Trophoblast cell (in vitro differentiated cells and primary cell): ENCODE data around the gene RPUSD2.

Experiments
- DNase-seq, 2 donors: peaks; one replicate each; pipeline ENCODE4 v3.0.0-alpha.2; 2016
- H2AFZ ChIP-seq: 2 replicates; pipeline ENCODE4 v1.6.1; 2013; ENCODE audit warnings: low read length, moderate library complexity, mild to moderate bottlenecking; ENCODE audit not compliant: insufficient read depth, poor library complexity
- H2AK5ac ChIP-seq: 2 replicates; pipeline ENCODE4 v1.6.1; 2013; ENCODE audit warnings: mild to moderate bottlenecking, low read length
- H2BK120ac ChIP-seq: 2 replicates; pipeline ENCODE4 v1.6.1; 2013; ENCODE audit warnings: low read length, mild to moderate bottlenecking, moderate library complexity; ENCODE audit not compliant: insufficient read depth, poor library complexity
- H2BK12ac ChIP-seq: 2 replicates; pipeline ENCODE4 v1.6.1; 2013; ENCODE audit warnings: mild to moderate bottlenecking, low read length, moderate library complexity
- H2BK5ac ChIP-seq: 2 replicates; pipeline ENCODE4 v1.6.1; 2013; ENCODE audit warnings: low read length, low read depth, moderate library complexity, mild to moderate bottlenecking; ENCODE audit not compliant: poor library complexity
- H3K14ac ChIP-seq: 2 replicates; pipeline ENCODE4 v1.6.1; 2013; ENCODE audit warnings: mild to moderate bottlenecking, low read length
- H3K18ac ChIP-seq: 2 replicates; pipeline ENCODE4 v1.6.1; 2013; ENCODE audit warnings: mild to moderate bottlenecking, low read length
- H3K23ac ChIP-seq: 2 replicates; pipeline ENCODE4 v1.6.1; 2013; ENCODE audit warnings: low read length
- H3K27ac ChIP-seq: 2 replicates; pipeline ENCODE4 v1.5.1; 2013; ENCODE audit warnings: low read depth, mild to moderate bottlenecking, inconsistent platforms, low read length, moderate library complexity
- H3K27me3 ChIP-seq: 2 replicates; pipeline ENCODE4 v1.6.1; 2013; ENCODE audit warnings: inconsistent platforms, mild to moderate bottlenecking, low read length, moderate library complexity; ENCODE audit not compliant: insufficient read depth
- H3K36me3 ChIP-seq, 2 experiments: 1 replicate in 1 of 2; 2 replicates in 1 of 2; pipeline ENCODE4 v1.6.1; 2013; ENCODE audit warnings: low read length in 2 of 2, mild to moderate bottlenecking in 2 of 2, moderate library complexity in 1 of 2; ENCODE audit not compliant: insufficient read depth in 2 of 2, control insufficient read depth in 1 of 2
- H3K4ac ChIP-seq: 2 replicates; pipeline ENCODE4 v1.6.1; 2013; ENCODE audit warnings: low read depth, mild to moderate bottlenecking, low read length, moderate library complexity
- H3K4me1 ChIP-seq, 2 experiments: 1 replicate in 1 of 2; 2 replicates in 1 of 2; pipeline ENCODE4 v1.6.1; 2013; ENCODE audit warnings: low read length in 2 of 2, mild to moderate bottlenecking in 2 of 2, moderate library complexity in 1 of 2; ENCODE audit not compliant: insufficient read depth in 2 of 2, control insufficient read depth in 1 of 2
- H3K4me2 ChIP-seq: 2 replicates; pipeline ENCODE4 v1.6.1; 2013; ENCODE audit warnings: inconsistent platforms, mild to moderate bottlenecking, low read length, moderate library complexity
- H3K4me3 ChIP-seq: 2 replicates; pipeline ENCODE4 v1.5.1; 2013; ENCODE audit warnings: mild to moderate bottlenecking, low read depth, low read length, inconsistent platforms
- H3K79me1 ChIP-seq: one replicate; pipeline ENCODE4 v1.6.1; 2013; ENCODE audit warnings: low read length
- H3K79me2 ChIP-seq: 2 replicates; pipeline ENCODE4 v1.6.1; 2013; ENCODE audit warnings: low read length, mild to moderate bottlenecking; ENCODE audit not compliant: control insufficient read depth, insufficient read depth, poor library complexity
- H3K9ac ChIP-seq: 2 replicates; pipeline ENCODE4 v1.6.1; 2013; ENCODE audit warnings: mild to moderate bottlenecking, low read length
- H3K9me3 ChIP-seq: 2 replicates; pipeline ENCODE4 v1.6.1; 2013; ENCODE audit warnings: low read depth, mild to moderate bottlenecking, control low read depth, inconsistent platforms, low read length; ENCODE audit not compliant: insufficient read depth
- H4K12ac ChIP-seq: 2 replicates; pipeline ENCODE4 v1.6.1; 2013; ENCODE audit warnings: low read depth, mild to moderate bottlenecking, low read length, moderate library complexity
- H4K8ac ChIP-seq: 2 replicates; pipeline ENCODE4 v1.6.1; 2013; ENCODE audit warnings: low read depth, mild to moderate bottlenecking, low read length, moderate library complexity
- H4K91ac ChIP-seq: one replicate; pipeline ENCODE4 v1.6.1; 2013; ENCODE audit warnings: low read depth, mild to moderate bottlenecking, low read length, moderate library complexity
- WGBS: extraction: QIAGEN DNeasy Blood & Tissue Kit; methylation state at CpG from one replicate; pipeline ENCODE4 v1.1.7; 2013; ENCODE audit warnings: missing lambda C conversion rate; ENCODE audit not compliant: insufficient read length, insufficient coverage; ENCODE audit errors: extremely low coverage; 5-methylcytosine and 5-hydroxymethylcytosine counted together

The RPUSD2 gene

DNA sequence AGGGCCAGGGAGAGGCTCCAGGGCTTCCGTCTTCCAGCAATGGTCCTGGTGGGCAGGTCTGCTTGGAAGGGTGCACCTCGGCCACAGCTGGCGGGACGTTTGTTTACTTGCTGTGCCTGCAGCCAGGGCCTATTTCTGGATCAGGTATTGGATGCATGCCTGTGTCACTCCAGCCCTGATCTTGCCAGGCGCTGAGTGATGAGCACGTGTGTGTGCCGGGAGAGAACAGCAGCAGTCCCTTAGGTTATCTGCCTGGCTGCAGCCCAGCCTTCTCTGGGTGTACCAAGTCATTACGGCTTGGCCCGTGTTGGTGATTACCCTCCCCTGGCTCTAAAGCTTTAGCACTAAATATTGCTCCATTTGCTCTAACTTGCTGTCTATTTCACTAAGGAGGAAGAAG lies 19.2 kb upstream of the RPUSD2 start:
- Histone ChIP-seq H3K23ac (no peak overlapping the region), H2BK12ac (no peak overlapping the region), H2AK5ac (no peak overlapping the region), H4K8ac (no peak overlapping the region), H3K79me1 (no peaks in the 10 kb centered on the region), H4K91ac (no peak overlapping the region), H3K4ac (no peak overlapping the region), H3K9ac (no peak overlapping the region), H4K12ac (no peak overlapping the region), H3K27me3 (no peaks in the 10 kb centered on the region), H3K18ac (no peak overlapping the region), H3K4me3 (no peak overlapping the region), H2AFZ (no peak overlapping the region), H3K4me2 (no peak overlapping the region), H3K36me3 (peaks cover 17 to 31% of the 10 kb centered on the region in 2 experiments), H3K4me1 (no peaks in the 10 kb centered on the region), H3K14ac (no peak overlapping the region), H2BK120ac (no peak overlapping the region), H3K27ac (no peak overlapping the region), H2BK5ac (no peak overlapping the region), H3K79me2 (no peaks in the 10 kb centered on the region), H3K9me3 (peaks cover 3% of the 10 kb centered on the region)
- no CpG with 5 or more reads among the region's 9 CpGs for WGBS
- no peak for DNase-seq

- Histone ChIP-seq H4K91ac (no peak overlapping the region), H3K4me3 (no peak overlapping the region), H3K9me3 (peaks cover 3% of the 10 kb centered on the region), H3K27me3 (no peaks in the 10 kb centered on the region), H3K9ac (no peak overlapping the region), H4K12ac (no peak overlapping the region), H3K14ac (no peak overlapping the region), H2AK5ac (no peak overlapping the region), H3K23ac (no peak overlapping the region), H3K36me3 (peaks cover 17 to 31% of the 10 kb centered on the region in 2 experiments), H3K27ac (no peak overlapping the region), H3K4me1 (no peaks in the 10 kb centered on the region), H3K4me2 (no peak overlapping the region), H3K18ac (no peak overlapping the region), H3K4ac (no peak overlapping the region), H2BK120ac (no peak overlapping the region), H4K8ac (no peak overlapping the region), H2AFZ (no peak overlapping the region), H2BK12ac (no peak overlapping the region), H3K79me2 (no peaks in the 10 kb centered on the region), H3K79me1 (no peaks in the 10 kb centered on the region), H2BK5ac (no peak overlapping the region)
- no CpG with 5 or more reads among the region's 6 CpGs for WGBS
- DNase-seq: no peak
Observed at GRCh38 chr15:40550341-40551037, 18.6 kb upstream of the RPUSD2 start.

- Histone ChIP-seq H2AK5ac (no peak overlapping the region), H3K14ac (no peak overlapping the region), H3K23ac (no peak overlapping the region), H2BK120ac (no peak overlapping the region), H3K4me2 (no peak overlapping the region), H2BK12ac (no peak overlapping the region), H3K18ac (no peak overlapping the region), H2AFZ (no peak overlapping the region), H3K36me3 (peaks cover 18 to 27% of the 10 kb centered on the region in 2 experiments), H3K27me3 (no peaks in the 10 kb centered on the region), H4K91ac (no peak overlapping the region), H3K9ac (no peak overlapping the region), H2BK5ac (no peak overlapping the region), H3K4me1 (no peaks in the 10 kb centered on the region), H3K79me2 (no peaks in the 10 kb centered on the region), H4K12ac (no peak overlapping the region), H3K9me3 (peaks cover 3% of the 10 kb centered on the region), H3K27ac (no peak overlapping the region), H3K4ac (no peak overlapping the region), H3K4me3 (no peak overlapping the region), H4K8ac (no peak overlapping the region), H3K79me1 (no peaks in the 10 kb centered on the region)
- WGBS: no CpG with 5 or more reads among the region's 4 CpGs
- DNase-seq: no peak
Observed at GRCh38 chr15:40554161-40554525, 15.0 kb upstream of the RPUSD2 start.

DNA sequence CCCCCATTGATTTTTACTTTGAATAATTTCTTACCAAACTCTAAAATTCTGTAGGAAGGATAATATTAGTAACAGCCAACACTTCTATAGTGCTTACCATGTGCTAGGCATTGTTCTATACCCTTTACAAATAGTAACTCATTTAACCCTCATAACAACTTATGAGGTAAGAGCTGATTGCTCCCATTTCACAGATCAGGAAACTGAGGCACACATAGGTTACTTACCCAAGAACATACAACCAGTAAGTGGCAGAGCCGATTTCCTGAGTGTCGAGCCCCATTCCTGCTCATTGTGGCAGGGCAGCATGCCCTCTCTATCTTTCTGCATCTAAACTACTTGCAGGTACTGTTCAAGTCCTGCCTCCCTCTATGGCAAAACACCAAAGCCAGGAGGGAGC lies 13.2 kb upstream of the RPUSD2 start:
- Histone ChIP-seq H3K27ac (no peak overlapping the region), H3K27me3 (no peaks in the 10 kb centered on the region), H2BK12ac (no peak overlapping the region), H3K9ac (no peak overlapping the region), H4K8ac (no peak overlapping the region), H3K4ac (no peak overlapping the region), H3K4me3 (no peak overlapping the region), H4K91ac (no peak overlapping the region), H3K14ac (no peak overlapping the region), H3K79me2 (no peaks in the 10 kb centered on the region), H2AK5ac (no peak overlapping the region), H3K79me1 (no peaks in the 10 kb centered on the region), H3K9me3 (no peaks in the 10 kb centered on the region), H2BK5ac (no peak overlapping the region), H3K36me3 (peaks cover 13 to 22% of the 10 kb centered on the region in 2 experiments), H3K18ac (no peak overlapping the region), H3K23ac (no peak overlapping the region), H2AFZ (no peak overlapping the region), H2BK120ac (no peak overlapping the region), H3K4me1 (no peaks in the 10 kb centered on the region), H4K12ac (no peak overlapping the region), H3K4me2 (no peak overlapping the region)
- no CpG with 5 or more reads among the region's 2 CpGs for WGBS
- no peak for DNase-seq
